Adrenal gland (tissue), 12 donors: ENCODE results near the gene ARL11. TPM values are rescaled to one million over a fixed set of nuclear protein-coding genes. Genes with fewer than 3 reads are reported as not detected.

Source experiments
- DNase-seq, 7 donors: peaks; one replicate each; pipeline ENCODE4 v3.0.0-alpha.2; 2019 to 2020
- H3K27ac ChIP-seq, 5 donors: fragments of 200-600 bp; sonication (generic) in 4 of 5; 1 replicate in 3 of 5; 2 replicates in 2 of 5; pipeline versions ENCODE4 v1.5.1 to v1.8.0; 2016 to 2020; ENCODE audit warnings: mild to moderate bottlenecking in 1 of 5
- H3K27me3 ChIP-seq: fragments of 200-600 bp; 2 replicates; pipeline ENCODE4 v1.8.0; 2021
- H3K36me3 ChIP-seq, 2 donors: fragments of 200-600 bp; replicated peaks in 1 of 2; 1 replicate in 1 of 2; 2 replicates in 1 of 2; pipeline versions ENCODE4 v1.5.1 to v1.8.0; 2018 to 2022
- H3K4me1 ChIP-seq, 2 donors: fragments of 200-600 bp; replicated peaks in 1 of 2; 1 replicate in 1 of 2; 2 replicates in 1 of 2; pipeline versions ENCODE4 v1.5.1 to v1.8.0; 2018 to 2021
- H3K4me3 ChIP-seq, 4 donors: fragments of 200-600 bp; sonication (generic) in 3 of 4; one replicate each; pipeline ENCODE4 v1.5.1; 2016 to 2018
- H3K9me3 ChIP-seq, 3 donors: fragments of 200-600 bp; sonication (generic) in 1 of 3; replicated peaks in 1 of 3; 1 replicate in 2 of 3; 2 replicates in 1 of 3; pipeline versions ENCODE4 v1.5.1 to v1.8.0; 2016 to 2021
- CTCF ChIP-seq, 6 experiments: fragments of 450-650 bp in 4 of 6; fragments of 200-600 bp in 2 of 6; sonication (generic) in 1 of 6; IDR thresholded peaks; 1 replicate in 5 of 6; 2 replicates in 1 of 6; pipeline versions ENCODE4 v1.5.1 to v1.8.0; 2016 to 2021; ENCODE audit warnings: antibody characterized with exemption in 6 of 6, mild to moderate bottlenecking in 2 of 6, moderate library complexity in 1 of 6
- POLR2A ChIP-seq, 2 donors: fragments of 450-650 bp; IDR thresholded peaks; one replicate each; pipeline ENCODE4 v1.6.1; 2017; ENCODE audit warnings: antibody characterized with exemption in 2 of 2, mild to moderate bottlenecking in 2 of 2, moderate library complexity in 1 of 2
- WGBS, 4 donors: extraction: QIAGEN DNeasy Blood & Tissue Kit in 2 of 4; methylation state at CpG; one replicate each; pipeline versions ENCODE4 v1.1.5 to v1.1.7; 2013 to 2017; 5-methylcytosine and 5-hydroxymethylcytosine counted together
- intact Hi-C, 2 donors: fragments of 100-400 bp; cut with DNase I; formaldehyde crosslinking; loops; one replicate each; pipeline versions ENCODE4 v1.14.1 to v1.15.0; 2022 to 2023
- polyA plus RNA-seq, 3 donors: library from polyadenylated mRNA; stranded (reverse); fragments of 200-250 nt in 2 of 3; fragments of 350-450 nt in 1 of 3; fragmentation: Illumina TruSeq in 1 of 3; extraction: RNeasy Lipid Tissue Mini Kit (QIAGEN cat#74804) in 1 of 3; gene quantifications; one replicate each; pipeline ENCODE4 v1.2.3, GENCODE V29; 2013 to 2014
- total RNA-seq, 9 donors: library from RNA; depleted of rRNA in 4 of 9; stranded (reverse); fragments of >200 nt in 4 of 9; fragments of 120-200 nt in 1 of 9; fragmentation: NEBNext Ultra II Directional in 1 of 9; extraction: Animal tissue kit (Norgen Biotek cat#: 25700) in 1 of 9; gene quantifications; one replicate each; pipeline versions ENCODE4 v1.1.0 to v1.2.4, GENCODE V29; 2013 to 2023
- donor health status: healthy with polysubstance abuse.
- donor health status: Bipolar disorder and iron deficiency.
- donor health status: DM: yes; HTN: yes; CAD: no.
- donor health status: DM: no; HTN: no; CAD: no.
- donor health status: DM: no; HTN: no; CAD: no.
- donor health status: DM: yes; HTN: yes; CAD: no.

The ARL11 gene
- total and polyA plus RNA-seq, 12 donors, result 0.18 to 2.9 (median 1.5) TPM

- Histone ChIP-seq H3K36me3 (no peaks in the 10 kb centered on the region), H3K27ac (no peak overlapping the region), H3K4me1 (no peaks in the 10 kb centered on the region), H3K27me3 (no peaks in the 10 kb centered on the region), H3K9me3 (no peaks in the 10 kb centered on the region), H3K4me3 (no peak overlapping the region)
- no peak for TF ChIP-seq CTCF (IDR thresholded peaks at IDR 0.05)
- no peak for TF ChIP-seq POLR2A (IDR thresholded peaks at IDR 0.05)
- intact Hi-C loops, result no loop called here
- DNase-seq, result no peak
- WGBS, 4 donors, result 89 to 96% (median 95%) methylated on average over 6 of the region's 6 CpGs
These were observed 48.4 kb downstream of the ARL11 start for GRCh38 chr13:49676581-49677298.

GRCh38 chr13:49678191-49678914 lies 50.0 kb downstream of the ARL11 start:
- intact Hi-C loops, result no loop called here
- Histone ChIP-seq H3K4me3 (no peak overlapping the region), H3K36me3 (no peaks in the 10 kb centered on the region), H3K9me3 (no peaks in the 10 kb centered on the region), H3K27ac (no peak overlapping the region), H3K27me3 (no peaks in the 10 kb centered on the region), H3K4me1 (no peaks in the 10 kb centered on the region)
- no peak for DNase-seq
- TF ChIP-seq POLR2A (IDR thresholded peaks at IDR 0.05) (no peak), CTCF (IDR thresholded peaks at IDR 0.05) (no peak)
- 96 to 98% (median 97%) methylated on average over 33 to 48 of the region's 48 CpGs for WGBS, 4 donors

GRCh38 chr13:49679246-49679645 lies 50.9 kb downstream of the ARL11 start:
- no peak overlapping the region for H3K4me3 ChIP-seq
- no peaks in the 10 kb centered on the region for H3K36me3 ChIP-seq
- 77 to 82% (median 80%) methylated on average over 3 of the region's 3 CpGs for whole genome bisulfite sequencing, 4 donors
- H3K27ac ChIP-seq, result no peak overlapping the region
- intact Hi-C loops, result no loop called here
- TF ChIP-seq CTCF (IDR thresholded peaks at IDR 0.05), result no peak
- no peak for TF ChIP-seq POLR2A (IDR thresholded peaks at IDR 0.05)
- no peaks in the 10 kb centered on the region for H3K9me3 ChIP-seq
- DNase-seq, result no peak
- H3K4me1 ChIP-seq, result no peaks in the 10 kb centered on the region
- no peaks in the 10 kb centered on the region for H3K27me3 ChIP-seq

- no peaks in the 10 kb centered on the region for H3K27me3 ChIP-seq
- no peak overlapping the region for H3K27ac ChIP-seq
- no peak for TF ChIP-seq CTCF (IDR thresholded peaks at IDR 0.05)
- TF ChIP-seq POLR2A (IDR thresholded peaks at IDR 0.05), result no peak
- H3K4me3 ChIP-seq, result no peak overlapping the region
- WGBS, 4 donors, result 70 to 82% (median 79%) methylated on average over 4 of the region's 4 CpGs
- no peaks in the 10 kb centered on the region for H3K4me1 ChIP-seq
- intact Hi-C loops, result no loop called here
- H3K36me3 ChIP-seq, result no peaks in the 10 kb centered on the region
- no peaks in the 10 kb centered on the region for H3K9me3 ChIP-seq
- no peak for DNase-seq
These were observed 53.6 kb downstream of the ARL11 start for GRCh38 chr13:49681842-49682435.
